Cerebellar cortex (tissue), 1 donor: ENCODE measurements around the gene WASHC1.
"Not testable (repeated sequence)": the region's sequence is repeated elsewhere in the genome, so short reads cannot be mapped to it uniquely, and the experiment has no call there.

Experiments used
- DNase-seq: peaks from one replicate; pipeline ENCODE4 v3.0.0-alpha.2; 2015; ENCODE audit warnings: low spot score

WASHC1 gene

GRCh38 chr9:14129-14809, 15.0 kb downstream of the WASHC1 start:
- DNase-seq = not testable (repeated sequence)

DNA sequence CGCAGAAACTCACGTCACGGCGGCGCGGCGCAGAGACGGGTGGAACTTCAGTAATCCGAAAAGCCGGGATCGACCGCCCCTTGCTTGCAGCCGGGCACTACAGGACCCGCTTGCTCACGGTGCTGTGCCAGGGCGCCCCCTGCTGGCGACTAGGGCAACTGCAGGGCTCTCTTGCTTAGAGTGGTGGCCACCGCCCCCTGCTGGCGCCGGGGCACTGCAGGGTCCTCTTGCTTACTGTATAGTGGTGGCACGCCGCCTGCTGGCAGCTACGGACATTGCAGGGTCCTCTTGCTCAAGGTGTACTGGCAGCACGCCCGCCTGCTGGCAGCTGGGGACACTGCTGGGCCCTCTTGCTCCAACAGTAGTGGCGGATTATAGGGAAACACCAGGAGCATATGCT, 18.1 kb downstream of the WASHC1 start:
- not testable (repeated sequence) for DNase-seq

DNA sequence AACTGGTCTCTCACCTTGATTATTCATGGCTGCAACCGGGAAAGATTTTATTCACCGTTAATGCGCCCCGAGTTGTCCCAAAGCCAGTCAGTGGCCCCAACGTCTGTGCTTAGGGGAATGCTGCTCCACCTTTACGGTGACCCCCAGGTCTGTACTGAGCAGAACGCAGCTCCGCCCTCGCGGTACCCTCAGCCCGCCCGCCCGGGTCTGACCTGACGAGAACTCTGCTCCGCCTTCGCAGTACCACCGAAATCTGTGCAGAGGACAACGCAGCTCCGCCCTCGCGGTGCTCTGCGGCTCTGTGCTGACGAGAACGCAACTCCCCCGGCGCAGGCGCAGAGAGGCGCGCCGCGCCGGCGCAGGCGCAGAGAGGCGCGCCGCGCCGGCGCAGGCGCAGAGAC, 18.6 kb downstream of the WASHC1 start:
- not testable (repeated sequence) for DNase-seq

DNA sequence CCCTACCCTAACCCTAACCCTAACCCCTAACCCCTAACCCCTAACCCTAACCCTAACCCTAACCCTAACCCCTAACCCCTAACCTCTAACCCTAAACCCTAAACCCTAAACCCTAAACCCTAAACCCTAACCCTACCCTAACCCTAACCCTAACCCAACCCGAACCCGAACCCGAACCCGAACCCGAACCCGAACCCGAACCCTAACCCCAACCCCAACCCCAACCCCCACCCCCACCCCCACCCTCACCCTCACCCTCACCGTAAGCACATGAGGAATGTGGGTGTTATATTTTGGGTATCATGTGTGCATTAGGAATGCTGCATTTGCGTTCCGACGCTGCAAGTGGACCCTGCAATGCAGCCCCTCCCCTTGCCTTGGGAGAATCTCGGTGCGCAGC, 19.0 kb downstream of the WASHC1 start:
- not testable (repeated sequence) for DNase-seq
